HG03354 (cell line): ENCODE measurements around the gene LAMB2.

Experiments
- ATAC-seq: cut with Tn5 transposase; IDR thresholded peaks from one replicate; pipeline ENCODE4 v1.9.1; 2021; ENCODE audit warnings: mild to moderate bottlenecking; ENCODE audit not compliant: unreplicated experiment, poor library complexity, severe bottlenecking

Gene LAMB2

DNA sequence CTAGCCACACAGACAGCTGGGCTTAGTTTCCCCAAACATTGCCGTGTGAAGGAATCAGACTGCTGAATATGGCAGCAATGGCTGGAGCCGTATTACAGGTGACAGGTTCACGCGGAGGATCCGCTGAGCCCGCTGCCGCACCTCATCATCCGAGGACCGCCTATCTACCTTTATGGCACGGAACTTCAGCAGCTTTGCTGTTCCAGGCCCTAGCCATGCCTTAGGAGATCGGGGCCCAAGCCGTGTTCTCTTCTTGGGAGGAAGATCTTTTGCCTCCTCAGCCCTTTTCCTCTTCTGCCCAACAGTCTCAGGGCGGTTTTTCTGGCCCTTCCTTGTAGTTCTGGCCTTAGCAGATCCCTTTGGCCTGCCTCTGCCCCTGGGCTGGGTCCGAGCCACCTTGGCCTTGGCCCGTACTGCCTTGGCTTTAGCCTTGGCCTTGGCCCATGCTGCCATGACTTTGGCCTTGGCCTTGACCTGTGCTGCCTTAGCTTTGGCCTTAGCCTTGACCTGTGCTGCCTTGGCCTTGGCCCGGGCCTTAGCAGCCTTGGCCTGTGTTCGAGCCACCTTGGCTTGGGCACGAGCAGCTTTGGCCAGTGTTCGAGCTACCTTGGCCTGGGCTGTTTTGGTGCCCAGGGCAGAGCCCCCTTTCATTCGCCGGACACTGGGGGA is 30.0 kb upstream of the LAMB2 start:
- no peak for ATAC-seq

- no peak for ATAC-seq
Measured at GRCh38 chr3:49161808-49162530, 29.1 kb upstream of the LAMB2 start.

DNA sequence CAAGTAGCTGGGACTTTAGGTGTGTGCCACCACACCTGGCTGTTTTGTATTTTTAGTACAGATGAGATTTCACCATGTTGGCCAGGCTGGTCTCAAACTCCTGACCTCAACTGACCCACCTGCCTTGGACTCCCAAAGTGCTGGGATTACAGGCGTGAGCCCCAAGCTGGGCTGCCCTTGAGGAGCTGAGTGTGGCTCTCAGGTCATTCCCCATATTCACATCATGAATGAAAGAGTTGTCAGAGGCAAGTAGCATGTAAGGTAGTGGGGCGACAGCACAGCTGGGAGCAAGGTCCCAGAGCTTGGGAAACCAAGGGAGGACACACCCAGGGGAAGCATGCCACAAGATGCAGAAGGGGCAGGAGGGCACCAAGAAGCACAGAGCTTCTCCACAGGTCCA is 28.3 kb upstream of the LAMB2 start:
- no peak for ATAC-seq

DNA sequence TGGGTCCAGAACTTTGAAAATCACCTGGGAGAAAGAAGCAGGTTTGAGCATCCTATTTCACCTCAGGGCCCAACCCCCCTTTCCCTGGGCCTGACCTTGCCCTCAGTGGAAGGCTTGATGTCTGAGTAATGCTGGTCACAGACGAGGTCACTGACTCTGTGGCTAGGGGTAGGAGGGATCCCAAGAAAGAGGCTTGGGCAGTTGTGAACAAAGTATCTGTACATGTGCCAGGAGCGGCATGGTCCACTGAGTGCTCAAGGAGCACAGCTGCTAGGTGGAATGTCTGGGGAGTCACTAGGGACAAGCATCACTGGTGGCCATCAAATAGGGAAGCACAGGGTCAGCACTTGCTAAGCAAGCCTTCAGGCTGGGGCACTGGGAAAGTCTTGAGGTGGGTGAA is 25.9 kb upstream of the LAMB2 start:
- no peak for ATAC-seq

DNA sequence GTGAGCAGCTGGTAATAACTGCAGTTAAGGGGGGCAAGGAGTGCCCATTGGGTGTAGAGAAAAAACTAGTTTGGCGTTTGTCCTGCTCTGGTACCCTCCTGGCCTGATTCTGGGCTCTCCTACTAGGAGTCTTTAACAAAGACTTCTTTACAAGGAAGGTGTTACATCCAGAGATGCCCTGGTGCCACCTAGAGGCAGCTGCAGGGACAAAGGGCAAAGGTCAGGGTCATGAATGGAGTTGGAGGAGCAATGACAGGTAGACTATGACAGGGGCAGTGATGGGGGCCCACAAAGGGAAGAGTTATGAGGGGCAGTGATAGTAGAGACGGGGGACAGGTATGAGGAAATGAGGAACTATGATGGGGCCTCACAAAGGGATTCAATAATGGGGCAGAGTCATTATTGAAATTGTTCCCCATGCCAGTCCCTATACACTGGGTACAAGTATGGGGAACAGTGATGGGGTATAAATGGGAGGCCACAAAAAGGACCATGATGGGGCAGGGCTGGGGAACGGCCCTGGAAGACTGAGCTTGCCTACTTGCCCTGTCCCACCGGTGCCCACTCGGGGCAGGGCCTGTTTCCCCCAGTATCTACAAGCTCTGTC is 25.4 kb upstream of the LAMB2 start:
- no peak for ATAC-seq

GRCh38 chr3:49157289-49157688 is 24.4 kb upstream of the LAMB2 start:
- no peak for ATAC-seq

DNA sequence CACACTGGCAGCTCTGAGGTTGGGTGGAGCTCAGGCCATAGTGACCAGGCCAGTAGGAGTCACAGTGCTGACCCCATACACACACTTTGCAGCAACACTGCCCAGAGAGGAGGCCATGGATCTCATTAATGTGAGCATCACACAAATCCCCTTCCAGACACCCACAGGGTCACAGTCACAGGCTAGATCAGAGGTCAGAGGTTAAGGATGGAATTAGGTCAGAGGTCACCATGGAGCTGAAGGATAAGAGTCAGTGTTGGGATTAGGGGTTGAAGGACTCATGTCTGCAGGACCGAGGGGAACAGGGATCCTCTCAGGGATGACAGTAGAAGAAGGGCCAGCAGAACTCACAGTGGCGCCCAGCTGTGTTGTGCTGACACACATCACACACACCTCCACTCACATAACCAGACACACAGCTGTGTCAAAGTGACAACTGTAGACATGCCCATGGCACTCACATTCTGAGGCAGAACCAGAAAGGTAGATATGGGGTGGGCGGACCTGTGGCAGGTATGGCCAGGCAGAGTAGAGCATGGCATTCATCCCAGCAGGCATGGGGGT is 20.6 kb upstream of the LAMB2 start:
- no peak for ATAC-seq

GRCh38 chr3:49151610-49152009 is 18.8 kb upstream of the LAMB2 start:
- ATAC-seq: no peak

DNA sequence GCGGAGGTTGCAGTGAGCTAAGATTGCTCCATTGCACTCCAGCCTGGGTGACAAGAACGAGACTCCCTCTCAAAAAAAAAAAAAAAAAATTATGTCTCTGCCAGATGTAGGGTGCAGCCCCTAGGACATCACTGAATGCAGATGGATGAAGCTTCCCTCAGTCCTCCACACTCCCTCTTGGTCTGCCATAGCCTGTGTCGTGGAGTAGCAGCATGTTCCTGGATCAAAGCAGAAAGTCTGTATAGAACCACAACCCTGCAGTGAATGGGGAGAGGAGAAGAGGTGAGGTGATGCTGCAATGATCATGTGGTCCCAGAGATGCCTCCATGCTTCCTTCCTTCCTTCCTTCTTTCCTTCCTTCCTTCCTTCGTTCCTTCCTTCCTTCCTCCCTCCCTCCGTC is 15.3 kb upstream of the LAMB2 start:
- no peak for ATAC-seq

- no peak for ATAC-seq
Measured at GRCh38 chr3:49140080-49140479, 7.2 kb upstream of the LAMB2 start.

GRCh38 chr3:49135499-49135898 is 2.6 kb upstream of the LAMB2 start:
- no peak for ATAC-seq

DNA sequence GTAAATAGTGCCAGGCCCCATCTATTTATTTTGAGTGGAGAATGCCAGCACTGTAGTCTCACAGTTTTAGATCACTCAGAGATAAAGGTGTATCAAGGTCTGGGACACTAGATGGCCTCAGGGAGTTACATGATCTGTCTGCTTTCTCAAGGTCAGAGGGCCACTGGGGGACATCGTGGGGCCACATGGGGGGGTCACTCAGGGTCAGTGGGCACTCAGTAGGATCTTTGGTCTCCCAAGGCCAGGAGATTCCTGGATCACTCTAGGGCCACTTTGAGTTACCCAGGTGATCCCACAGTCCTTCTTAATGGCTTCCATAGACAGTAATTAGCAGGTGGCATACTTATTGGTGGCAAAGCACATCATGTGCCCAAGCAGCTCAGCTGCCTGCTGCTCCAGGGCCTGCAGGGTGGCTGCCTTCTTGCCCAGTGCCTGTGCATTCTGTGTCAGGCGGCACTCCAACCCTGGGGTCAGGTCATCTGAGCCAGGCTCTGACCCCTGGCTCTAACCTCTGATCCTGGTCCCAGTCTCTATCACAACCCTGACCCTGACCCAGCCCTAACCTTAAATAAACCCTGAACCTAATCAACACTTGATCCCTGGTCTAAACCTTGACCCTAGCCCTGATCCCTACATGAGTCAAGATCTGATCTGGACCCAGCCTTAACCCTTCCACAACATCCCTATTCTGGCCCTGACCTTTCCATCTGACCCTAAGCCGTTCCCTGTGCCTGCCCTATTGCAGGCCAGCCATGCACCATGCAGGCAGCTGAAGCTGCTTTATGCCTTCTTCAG is 1.8 kb upstream of the LAMB2 start:
- ATAC-seq: no peak

DNA sequence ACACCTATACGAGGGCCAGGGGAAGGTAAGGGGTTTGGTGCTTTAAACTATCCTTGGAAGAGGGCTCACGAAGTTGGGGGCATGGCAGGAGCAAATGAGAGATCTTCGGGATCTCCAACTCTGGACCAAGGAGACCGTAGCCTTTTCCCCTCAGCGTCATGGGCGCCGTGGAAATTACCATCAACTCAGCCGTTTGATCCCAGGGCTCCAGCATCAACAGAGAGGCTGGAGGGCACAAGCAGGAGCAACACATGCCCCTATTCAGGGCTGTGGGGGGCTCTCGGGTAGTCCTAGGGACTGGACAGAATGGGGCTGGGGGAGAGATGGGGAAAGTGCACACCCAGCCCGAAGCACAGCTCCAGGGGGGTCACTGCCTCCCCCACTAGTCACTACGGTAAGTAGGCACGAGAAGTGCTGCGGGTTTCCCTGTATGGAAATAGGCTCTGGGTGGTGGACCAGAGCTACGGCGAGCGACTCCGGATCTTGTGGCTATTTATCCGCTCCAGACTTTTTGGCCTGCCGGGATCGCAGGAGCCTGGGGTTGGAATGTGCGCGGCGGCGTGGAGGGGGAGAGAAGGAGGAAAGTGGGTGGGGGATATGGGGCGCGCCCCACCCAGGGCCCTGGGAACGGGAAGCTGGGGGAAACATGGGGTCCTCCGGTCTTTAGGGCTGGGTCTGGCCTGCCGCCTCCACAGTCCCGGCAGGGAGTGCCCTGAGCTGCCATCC is 539 bp upstream of the LAMB2 start:
- ATAC-seq: no peak

- ATAC-seq: no peak
Measured at GRCh38 chr3:49132073-49132436, 795 bp downstream of the LAMB2 start.

GRCh38 chr3:49131576-49131975 is 1.3 kb downstream of the LAMB2 start:
- ATAC-seq: no peak

DNA sequence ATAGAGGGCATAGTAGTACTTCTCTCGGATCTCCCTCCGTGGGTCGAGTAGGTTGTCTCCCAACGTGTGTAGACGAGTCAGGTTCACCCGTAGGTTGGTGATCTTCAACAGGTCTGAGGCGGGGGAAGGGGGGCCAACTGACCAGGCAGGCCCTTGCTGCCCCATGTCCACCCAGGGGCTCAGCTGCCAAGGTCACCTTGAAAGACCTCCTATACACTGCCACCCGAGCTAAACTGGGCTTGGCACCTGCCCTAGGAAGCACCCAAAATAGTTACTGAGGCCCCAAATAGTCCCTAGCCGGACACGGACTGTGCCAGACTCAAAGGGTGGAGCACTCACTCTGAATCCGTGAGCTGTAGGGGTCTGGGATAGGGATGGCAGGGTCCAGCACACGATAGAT is 1.8 kb downstream of the LAMB2 start:
- no peak for ATAC-seq

DNA sequence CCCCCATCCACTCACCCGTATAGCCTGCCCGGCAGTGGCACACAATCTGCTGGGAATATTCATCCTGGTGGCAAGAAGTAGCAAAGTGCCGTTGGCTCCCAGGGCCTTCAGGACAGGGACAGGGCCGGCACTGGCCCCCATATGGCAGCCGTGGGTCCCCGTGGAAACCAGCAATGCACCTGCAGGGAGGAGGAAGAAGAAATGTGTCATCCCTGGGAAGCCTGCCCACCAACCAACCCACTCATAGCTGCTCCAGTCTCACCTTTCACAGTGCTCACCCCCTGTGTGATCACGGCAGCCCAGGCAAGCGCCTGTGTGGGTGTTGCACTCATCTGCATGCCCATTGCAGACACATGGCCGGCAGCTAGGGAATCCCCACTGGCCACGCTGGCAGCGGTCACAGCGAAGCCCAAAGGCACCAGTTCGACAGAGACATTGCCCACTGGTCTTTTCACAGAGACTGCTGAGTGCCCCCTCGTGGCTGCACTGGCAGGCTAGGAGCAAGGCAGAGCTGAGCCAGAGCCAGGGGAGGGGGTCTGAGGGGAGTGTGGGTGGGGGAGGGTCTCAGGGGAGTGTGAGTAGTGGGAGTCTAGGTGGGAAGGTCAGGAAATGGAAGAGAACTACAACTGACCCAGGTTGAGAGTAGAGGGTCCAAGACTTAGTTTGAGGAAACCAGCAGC is 7.7 kb downstream of the LAMB2 start:
- ATAC-seq: no peak

DNA sequence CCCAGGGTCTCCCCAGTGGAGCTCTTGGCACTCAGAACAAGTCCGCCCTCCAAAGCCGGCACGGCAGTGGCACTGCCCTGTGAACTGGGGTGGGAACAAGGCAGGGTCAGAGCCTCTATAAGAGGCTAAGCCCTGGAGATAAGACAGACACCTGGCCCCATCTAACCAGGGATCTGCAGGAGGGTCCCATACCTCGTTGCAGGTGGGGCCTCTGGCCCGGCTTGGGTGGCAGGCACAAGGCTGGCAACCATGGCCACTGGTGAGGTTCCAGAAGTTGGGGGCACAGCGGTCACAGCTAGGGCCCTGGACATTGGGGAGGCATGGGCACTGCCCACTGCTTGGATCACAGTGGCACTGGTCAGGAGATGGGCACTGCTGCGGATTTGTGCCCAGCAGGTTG is 8.6 kb downstream of the LAMB2 start:
- no peak for ATAC-seq

- no peak for ATAC-seq
Measured at GRCh38 chr3:49123687-49124086, 9.2 kb downstream of the LAMB2 start.
